WERI-Rb-1 (cell line): ENCODE data around the gene XRCC4.

ENCODE experiments used
- DNase-seq: peaks from one replicate; pipeline ENCODE4 v3.0.0-alpha.2; 2020
- H3K27ac ChIP-seq: fragments of 250-450 bp; sonication (Bioruptor Pico); 2 replicates; pipeline ENCODE4 v1.5.1; 2020; ENCODE audit warnings: mild to moderate bottlenecking, moderate library complexity
- H3K27me3 ChIP-seq: fragments of 250-450 bp; sonication (Bioruptor Pico); 2 replicates; pipeline ENCODE4 v1.5.1; 2021; ENCODE audit warnings: mild to moderate bottlenecking, low read depth, moderate library complexity; ENCODE audit not compliant: insufficient read depth, severe bottlenecking
- H3K36me3 ChIP-seq: fragments of 250-450 bp; sonication (Bioruptor Pico); 2 replicates; pipeline ENCODE4 v1.5.1; 2020; ENCODE audit warnings: mild to moderate bottlenecking, moderate library complexity
- H3K4me3 ChIP-seq: 2 replicates; pipeline ENCODE4 v1.5.1; 2011; ENCODE audit warnings: low read depth, mild to moderate bottlenecking, control low read depth, low read length
- H3K9me3 ChIP-seq: fragments of 250-450 bp; sonication (Bioruptor Pico); 2 replicates; pipeline ENCODE4 v1.5.1; 2021; ENCODE audit warnings: mild to moderate bottlenecking, moderate library complexity; ENCODE audit not compliant: severe bottlenecking
- CTCF ChIP-seq: IDR thresholded peaks from 2 replicates; pipeline ENCODE4 v1.5.1; 2011; ENCODE audit warnings: low read depth, mild to moderate bottlenecking, control low read depth, inconsistent platforms, low read length

Gene XRCC4

GRCh38 chr5:83092619-83093018, 15.3 kb downstream of the XRCC4 start:
- no peak for DNase-seq
- H3K4me3 ChIP-seq, result no peak overlapping the region
- H3K36me3 ChIP-seq, result no peaks in the 10 kb centered on the region
- H3K27me3 ChIP-seq, result no peaks in the 10 kb centered on the region
- H3K9me3 ChIP-seq, result peaks cover 6% of the 10 kb centered on the region
- TF ChIP-seq CTCF, result no peak
- H3K27ac ChIP-seq, result no peak overlapping the region

GRCh38 chr5:83093692-83094091, 16.3 kb downstream of the XRCC4 start:
- Histone ChIP-seq H3K27me3 (no peaks in the 10 kb centered on the region), H3K9me3 (peaks cover 6% of the 10 kb centered on the region), H3K4me3 (no peak overlapping the region), H3K36me3 (no peaks in the 10 kb centered on the region), H3K27ac (no peak overlapping the region)
- no peak for DNase-seq
- TF ChIP-seq CTCF, result no peak

GRCh38 chr5:83095163-83095956, 18.0 kb downstream of the XRCC4 start:
- H3K27ac ChIP-seq, result no peak overlapping the region
- DNase-seq, result no peak
- peaks cover 6% of the 10 kb centered on the region for H3K9me3 ChIP-seq
- no peaks in the 10 kb centered on the region for H3K27me3 ChIP-seq
- TF ChIP-seq CTCF, result no peak
- H3K36me3 ChIP-seq, result no peaks in the 10 kb centered on the region
- H3K4me3 ChIP-seq, result no peak overlapping the region

DNA sequence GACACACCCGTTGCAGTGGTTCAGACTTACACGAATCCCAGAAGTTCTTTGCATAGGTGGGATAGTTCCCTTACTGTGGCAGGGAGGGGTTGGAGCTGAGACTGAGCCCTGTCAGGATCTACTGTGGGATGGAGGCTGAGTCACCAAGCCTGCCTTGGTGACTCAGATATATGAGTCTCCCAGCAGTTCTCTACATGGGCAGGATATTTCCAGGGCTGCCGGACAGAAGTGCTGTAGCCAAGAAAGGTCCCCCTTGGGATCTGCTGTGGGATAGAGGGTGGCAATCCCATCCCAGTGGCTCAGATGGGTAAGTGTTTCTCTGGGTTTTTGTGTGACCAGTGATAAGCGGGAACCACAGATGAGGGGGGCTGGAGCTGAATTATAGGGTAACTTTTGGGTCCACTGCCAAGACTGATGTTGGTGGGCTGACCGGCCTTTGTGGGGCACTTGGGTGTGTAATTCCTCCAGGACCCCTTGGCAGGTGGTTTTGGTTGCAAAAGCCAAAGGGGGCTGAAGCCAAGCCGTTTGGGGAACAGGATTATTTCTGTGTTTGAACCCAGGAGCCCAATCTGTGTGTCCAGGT, 18.7 kb downstream of the XRCC4 start:
- Histone ChIP-seq H3K4me3 (no peak overlapping the region), H3K27me3 (no peaks in the 10 kb centered on the region), H3K36me3 (no peaks in the 10 kb centered on the region), H3K9me3 (peaks cover 6% of the 10 kb centered on the region), H3K27ac (no peak overlapping the region)
- no peak for DNase-seq
- TF ChIP-seq CTCF, result no peak

- TF ChIP-seq CTCF, result no peak
- H3K27me3 ChIP-seq, result no peaks in the 10 kb centered on the region
- DNase-seq, result no peak
- peaks cover 6% of the 10 kb centered on the region for H3K9me3 ChIP-seq
- H3K36me3 ChIP-seq, result no peaks in the 10 kb centered on the region
- no peak overlapping the region for H3K27ac ChIP-seq
- H3K4me3 ChIP-seq, result no peak overlapping the region
Observed at GRCh38 chr5:83096660-83097339, 19.5 kb downstream of the XRCC4 start.
